Lower lobe of right lung (tissue), 2 donors: ENCODE measurements around the gene SLC35B4. TPM values are rescaled to one million over a fixed set of nuclear protein-coding genes. Genes with fewer than 3 reads are reported as not detected.

ENCODE experiments used
- ATAC-seq, 2 donors: fragments of 200-7000 bp; cut with Tn5 transposase; one replicate each; pipeline ENCODE4 v1.9.1; 2020 to 2022; ENCODE audit warnings: mild to moderate bottlenecking in 2 of 2, moderate library complexity in 2 of 2
- DNase-seq: peaks from one replicate; pipeline ENCODE4 v3.0.0-alpha.2; 2020
- H3K27ac ChIP-seq: fragments of 200-600 bp; one replicate; pipeline ENCODE4 v1.8.0; 2022
- H3K27me3 ChIP-seq: fragments of 200-600 bp; one replicate; pipeline ENCODE4 v1.8.0; 2022; ENCODE audit warnings: low read depth
- H3K36me3 ChIP-seq: fragments of 200-600 bp; one replicate; pipeline ENCODE4 v1.8.0; 2022; ENCODE audit warnings: mild to moderate bottlenecking
- H3K4me1 ChIP-seq: fragments of 200-600 bp; one replicate; pipeline ENCODE4 v1.8.0; 2022
- H3K4me3 ChIP-seq: fragments of 200-600 bp; one replicate; pipeline ENCODE4 v1.8.0; 2022; ENCODE audit warnings: mild to moderate bottlenecking
- H3K9me3 ChIP-seq: fragments of 200-600 bp; one replicate; pipeline ENCODE4 v1.8.0; 2022
- intact Hi-C: fragments of 100-400 bp; cut with DNase I; formaldehyde crosslinking; loops from one replicate; pipeline ENCODE4 v1.11.0; 2022
- total RNA-seq: library from RNA; stranded (reverse); fragmentation: NEBNext Ultra II Directional; extraction: Animal tissue kit (Norgen Biotek cat#: 25700); gene quantifications from one replicate; pipeline ENCODE4 v1.2.1, GENCODE V29; 2021
- TF ChIP-seq, protein P1 (sequence below): fragments of 200-600 bp; IDR thresholded peaks from one replicate; pipeline ENCODE4 v1.8.0; 2022; ENCODE audit warnings: antibody characterized with exemption, mild to moderate bottlenecking
- donor health status: DM: no; HTN: yes; CAD: no; lungs with severe emphysema.

The SLC35B4 gene
- total RNA-seq, 1 donor from 2014 or later: 12.2 TPM

DNA sequence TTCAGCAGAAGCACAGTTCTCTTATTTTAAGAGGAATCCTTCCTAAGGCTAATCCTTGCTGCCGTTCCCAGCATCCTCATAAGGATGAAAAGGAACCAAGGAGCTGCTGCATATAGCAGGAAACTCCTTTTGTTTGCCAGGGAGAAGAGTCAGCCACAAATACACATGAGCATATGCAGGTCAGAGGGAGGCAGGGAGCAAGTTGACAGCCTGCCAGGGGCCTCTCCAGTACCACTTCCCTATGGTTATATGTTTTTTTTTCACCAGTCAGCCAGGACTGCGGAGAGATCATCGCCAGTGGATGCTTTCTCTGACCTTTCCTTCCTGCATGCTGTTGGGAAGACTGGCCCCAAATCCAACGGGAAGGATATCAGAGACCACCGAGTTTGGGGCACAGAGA is 39.8 kb downstream of the SLC35B4 start:
- DNase-seq: no peak

DNA sequence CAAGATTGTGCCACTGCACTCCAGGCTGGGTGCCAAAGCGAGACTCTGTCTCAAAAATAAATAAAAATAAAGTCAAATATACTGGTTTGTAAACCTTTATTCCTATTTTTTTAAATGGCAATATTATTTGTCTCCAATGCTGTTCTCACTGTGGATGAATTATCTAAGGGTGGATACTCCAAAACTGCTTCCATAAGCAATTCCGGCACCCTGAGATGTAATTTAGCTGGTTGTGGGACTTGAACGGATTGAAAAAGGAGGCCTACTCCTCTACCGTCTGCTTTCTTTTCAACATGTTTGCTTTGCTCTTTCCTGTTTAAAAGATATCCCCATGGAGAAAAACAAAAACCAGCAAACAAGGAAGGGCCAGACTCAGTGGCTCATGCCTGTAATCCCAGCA is 54.4 kb downstream of the SLC35B4 start:
- Histone ChIP-seq H3K27me3 (no peaks in the 10 kb centered on the region), H3K27ac (no peak overlapping the region), H3K4me1 (no peaks in the 10 kb centered on the region), H3K36me3 (no peaks in the 10 kb centered on the region), H3K9me3 (no peaks in the 10 kb centered on the region), H3K4me3 (no peak overlapping the region)
- TF ChIP-seq, protein P1, sequence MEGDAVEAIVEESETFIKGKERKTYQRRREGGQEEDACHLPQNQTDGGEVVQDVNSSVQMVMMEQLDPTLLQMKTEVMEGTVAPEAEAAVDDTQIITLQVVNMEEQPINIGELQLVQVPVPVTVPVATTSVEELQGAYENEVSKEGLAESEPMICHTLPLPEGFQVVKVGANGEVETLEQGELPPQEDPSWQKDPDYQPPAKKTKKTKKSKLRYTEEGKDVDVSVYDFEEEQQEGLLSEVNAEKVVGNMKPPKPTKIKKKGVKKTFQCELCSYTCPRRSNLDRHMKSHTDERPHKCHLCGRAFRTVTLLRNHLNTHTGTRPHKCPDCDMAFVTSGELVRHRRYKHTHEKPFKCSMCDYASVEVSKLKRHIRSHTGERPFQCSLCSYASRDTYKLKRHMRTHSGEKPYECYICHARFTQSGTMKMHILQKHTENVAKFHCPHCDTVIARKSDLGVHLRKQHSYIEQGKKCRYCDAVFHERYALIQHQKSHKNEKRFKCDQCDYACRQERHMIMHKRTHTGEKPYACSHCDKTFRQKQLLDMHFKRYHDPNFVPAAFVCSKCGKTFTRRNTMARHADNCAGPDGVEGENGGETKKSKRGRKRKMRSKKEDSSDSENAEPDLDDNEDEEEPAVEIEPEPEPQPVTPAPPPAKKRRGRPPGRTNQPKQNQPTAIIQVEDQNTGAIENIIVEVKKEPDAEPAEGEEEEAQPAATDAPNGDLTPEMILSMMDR: no peak
- DNase-seq (no peak), ATAC-seq (no peak)
- intact Hi-C loops: no loop called here

More for the DNA sequence above, 39.8 kb downstream of the SLC35B4 start:
- ATAC-seq: no peak
- Histone ChIP-seq H3K36me3 (no peaks in the 10 kb centered on the region), H3K4me3 (no peak overlapping the region), H3K27me3 (no peaks in the 10 kb centered on the region), H3K4me1 (no peaks in the 10 kb centered on the region), H3K27ac (no peak overlapping the region), H3K9me3 (no peaks in the 10 kb centered on the region)
- intact Hi-C loops: no loop called here
- TF ChIP-seq, protein P1: no peak

DNA sequence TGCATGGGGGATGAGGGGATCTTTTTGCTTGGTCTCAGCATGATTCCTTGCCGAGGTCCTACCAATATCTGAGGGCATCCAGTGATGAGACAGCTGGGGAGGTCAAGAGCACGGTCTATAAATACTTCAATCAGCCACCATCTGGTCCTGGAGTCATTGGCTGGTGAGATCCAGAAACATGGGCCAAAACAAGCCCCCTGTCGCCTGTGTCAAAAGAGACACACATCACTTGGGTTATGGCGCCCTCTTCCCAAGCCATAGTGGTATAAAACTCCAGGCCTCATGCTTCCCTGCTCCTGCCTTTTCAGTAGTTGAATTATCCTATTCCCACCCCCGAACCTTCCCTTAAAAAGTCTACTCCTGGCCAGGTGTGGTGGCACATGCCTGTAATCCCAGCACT is 60.9 kb downstream of the SLC35B4 start:
- Histone ChIP-seq H3K4me1 (no peaks in the 10 kb centered on the region), H3K27ac (no peak overlapping the region)
- ATAC-seq: no peak

DNA sequence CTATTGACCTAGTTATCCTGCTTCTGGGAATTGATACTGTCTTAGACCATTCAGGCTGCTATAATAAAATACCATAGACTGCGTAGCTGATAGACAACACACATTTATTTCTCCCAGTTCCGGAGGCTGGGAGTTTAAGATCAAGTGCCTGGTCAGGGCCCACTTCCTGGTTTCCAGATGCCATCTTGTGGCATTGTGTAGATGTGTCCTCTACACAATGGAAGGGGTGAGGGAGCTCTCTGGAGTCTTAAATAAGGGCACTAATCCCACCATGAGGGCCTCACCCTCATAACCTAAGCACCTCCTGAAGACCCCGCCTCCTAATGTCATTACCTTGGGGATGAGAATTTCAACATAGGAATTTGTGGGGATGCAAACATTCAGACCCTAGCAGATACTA is 62.4 kb downstream of the SLC35B4 start:
- peak in 1 of 2 donors; percentile 39 for ATAC-seq
- no peaks in the 10 kb centered on the region for H3K4me1 ChIP-seq
- intact Hi-C loops: no loop called here
- H3K27me3 ChIP-seq: no peaks in the 10 kb centered on the region
- H3K9me3 ChIP-seq: no peaks in the 10 kb centered on the region
- TF ChIP-seq, protein P1: no peak
- no peaks in the 10 kb centered on the region for H3K36me3 ChIP-seq
- H3K4me3 ChIP-seq: no peak overlapping the region
- H3K27ac ChIP-seq: no peak overlapping the region
- no peak for DNase-seq

More for the DNA sequence above, 60.9 kb downstream of the SLC35B4 start:
- intact Hi-C loops: no loop called here
- no peaks in the 10 kb centered on the region for H3K36me3 ChIP-seq
- no peak overlapping the region for H3K4me3 ChIP-seq
- H3K27me3 ChIP-seq: no peaks in the 10 kb centered on the region
- H3K9me3 ChIP-seq: no peaks in the 10 kb centered on the region
- DNase-seq: no peak
- TF ChIP-seq, protein P1: no peak

DNA sequence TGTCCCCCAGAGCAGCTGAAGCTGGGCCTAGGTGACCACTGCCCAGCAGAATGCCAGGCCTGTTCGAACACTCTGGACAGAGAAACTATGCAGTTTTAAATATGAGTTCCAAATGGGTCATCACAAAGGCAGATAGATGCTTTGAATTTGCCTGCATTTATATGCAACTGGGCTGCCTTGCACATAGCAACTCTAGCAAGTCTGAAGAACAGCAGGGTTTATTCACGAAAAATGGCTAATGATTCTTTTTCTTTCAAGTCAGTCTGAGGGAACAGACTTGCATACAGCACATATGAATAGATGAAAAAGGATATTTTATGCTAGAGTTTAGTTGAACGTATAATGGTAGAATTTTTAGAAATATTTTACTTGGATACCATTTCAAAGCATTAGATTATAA is 68.5 kb downstream of the SLC35B4 start:
- DNase-seq (no peak), ATAC-seq (no peak)
- Histone ChIP-seq H3K9me3 (no peaks in the 10 kb centered on the region), H3K4me3 (no peak overlapping the region), H3K4me1 (no peaks in the 10 kb centered on the region), H3K27me3 (no peaks in the 10 kb centered on the region), H3K36me3 (no peaks in the 10 kb centered on the region), H3K27ac (no peak overlapping the region)
- intact Hi-C loops: no loop called here
- TF ChIP-seq, protein P1: no peak

- TF ChIP-seq, protein P1: no peak
- intact Hi-C loops: no loop called here
- no peak for DNase-seq
- Histone ChIP-seq H3K4me3 (no peak overlapping the region), H3K27ac (no peak overlapping the region), H3K4me1 (no peaks in the 10 kb centered on the region), H3K36me3 (no peaks in the 10 kb centered on the region), H3K9me3 (no peaks in the 10 kb centered on the region), H3K27me3 (no peaks in the 10 kb centered on the region)
- no peak for ATAC-seq
These were observed 70.0 kb downstream of the SLC35B4 start for GRCh38 chr7:134246761-134247160.
